GM12891 (cell line): Measurements from ENCODE around the gene RIN3.

Experiments
- DNase-seq: peaks from one replicate; pipeline ENCODE4 v3.0.0; 2011; ENCODE audit warnings: low spot score; ENCODE audit not compliant: insufficient read length
- FAIRE-seq: peaks from 2 replicates; lab custom pipeline; 2011; peaks lifted over from hg19 to GRCh38; lab: Jason Lieb, UNC
- PAX5 ChIP-seq: IDR thresholded peaks from 2 replicates; pipeline ENCODE4 v1.6.1; 2011; ENCODE audit warnings: low read length, moderate library complexity, mild to moderate bottlenecking; ENCODE audit not compliant: insufficient read depth, severe bottlenecking
- POLR2A ChIP-seq: IDR thresholded peaks from 2 replicates; pipeline ENCODE4 v1.6.1; 2011; ENCODE audit warnings: low read depth, low read length, control low read depth
- POLR2AphosphoS5 ChIP-seq: IDR thresholded peaks from 2 replicates; pipeline ENCODE4 v1.6.1; 2011; ENCODE audit warnings: low read depth, low read length, control low read depth
- POU2F2 ChIP-seq: IDR thresholded peaks from 2 replicates; pipeline ENCODE4 v1.6.1; 2011; ENCODE audit warnings: low read depth, mild to moderate bottlenecking, control low read depth, low read length, moderate library complexity
- SPI1 ChIP-seq: IDR thresholded peaks from 2 replicates; pipeline ENCODE4 v1.6.1; 2011; ENCODE audit warnings: low read depth, low read length, control low read depth
- TAF1 ChIP-seq: IDR thresholded peaks from 2 replicates; pipeline ENCODE4 v1.6.1; 2011; ENCODE audit warnings: low read depth, low read length, control low read depth

Gene RIN3

GRCh38 chr14:92539875-92540274 lies 26.3 kb downstream of the RIN3 start:
- DNase-seq (no peak), FAIRE-seq (peak; percentile 16)
- TF ChIP-seq POLR2A (no peak), SPI1 (no peak), PAX5 (no peak), TAF1 (no peak), POU2F2 (no peak), POLR2AphosphoS5 (no peak)

- DNase-seq = no peak
- no peak for FAIRE-seq
- TF ChIP-seq PAX5 (no peak), TAF1 (no peak), POLR2A (no peak), SPI1 (no peak), POLR2AphosphoS5 (no peak), POU2F2 (no peak)
These were observed 27.0 kb downstream of the RIN3 start for GRCh38 chr14:92540472-92541048.

DNA sequence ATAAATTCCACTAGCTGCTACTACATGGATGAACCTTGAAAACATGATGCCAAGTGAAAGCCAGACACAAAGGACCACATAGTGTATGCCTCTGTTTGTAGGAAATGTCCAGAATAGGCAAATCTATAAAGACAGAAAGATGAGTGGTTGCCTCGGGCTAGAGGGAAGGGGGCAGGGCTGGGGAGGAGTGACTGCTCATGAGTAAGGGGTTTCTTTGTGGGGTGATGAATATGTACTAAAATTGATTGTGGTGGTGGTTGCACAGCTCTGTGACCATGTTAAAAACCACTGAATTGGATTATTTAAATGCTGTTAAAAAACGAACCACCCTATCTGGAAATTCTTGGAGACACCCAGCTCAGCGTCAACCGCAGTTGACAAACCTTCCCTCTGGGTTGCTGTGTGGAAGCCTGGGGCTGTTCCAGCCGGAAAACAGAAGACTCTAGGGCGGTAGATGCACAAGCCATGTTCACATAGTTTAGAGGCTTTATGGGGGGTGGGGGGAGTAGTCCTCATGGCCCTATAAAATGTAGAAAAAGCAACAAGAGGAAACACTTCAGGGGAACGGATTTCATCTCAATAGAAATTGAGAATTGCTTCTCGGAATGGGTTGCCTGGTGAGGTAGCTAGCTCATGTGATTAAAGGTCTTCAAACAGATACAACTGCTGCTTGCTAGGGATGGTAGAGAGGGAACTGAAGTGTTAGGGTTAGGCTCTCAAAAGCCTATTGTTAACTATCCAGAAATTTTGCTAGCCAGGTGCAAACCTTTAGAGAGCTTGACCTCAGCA lies 29.4 kb downstream of the RIN3 start:
- no peak for TF ChIP-seq PAX5
- no peak for TF ChIP-seq POLR2A
- TF ChIP-seq POLR2AphosphoS5 = no peak
- no peak for TF ChIP-seq POU2F2
- TF ChIP-seq SPI1 = no peak
- no peak for TF ChIP-seq TAF1
- FAIRE-seq = no peak
- no peak for DNase-seq

DNA sequence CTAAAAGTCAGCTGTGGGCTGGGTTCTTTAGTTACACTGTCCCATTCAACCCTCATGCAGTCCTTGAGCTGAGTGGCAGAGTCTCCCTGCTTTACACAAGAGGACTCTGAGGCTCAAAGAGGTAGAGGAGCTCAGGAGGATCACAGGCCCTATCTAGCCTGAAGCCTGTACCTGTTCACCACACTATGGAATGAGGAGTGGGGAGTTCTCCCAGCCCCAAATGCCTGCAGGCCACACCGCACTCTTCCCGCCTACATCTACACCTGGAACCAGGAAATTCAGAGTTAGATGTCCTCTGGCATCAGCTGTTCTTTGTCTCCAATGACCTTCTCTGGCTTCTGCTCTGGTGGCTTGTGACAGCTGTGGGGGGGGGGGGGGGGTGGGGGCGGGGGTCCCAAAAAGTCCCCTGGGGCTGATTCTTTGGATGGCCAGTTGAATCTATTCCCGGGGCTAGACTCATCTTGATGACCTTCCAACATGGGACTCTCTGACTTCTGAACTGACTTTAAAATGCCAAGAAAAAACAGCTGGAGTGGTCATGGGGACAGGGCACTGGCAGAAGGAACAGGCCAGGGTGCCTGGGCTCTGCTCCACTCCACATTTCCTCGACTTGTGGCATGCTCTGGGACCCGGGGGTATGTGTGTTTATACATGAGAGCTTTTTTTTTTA lies 30.6 kb downstream of the RIN3 start:
- DNase-seq (no peak), FAIRE-seq (no peak)
- no peak for TF ChIP-seq PAX5
- no peak for TF ChIP-seq POU2F2
- no peak for TF ChIP-seq SPI1

- TF ChIP-seq PAX5 = no peak
- TF ChIP-seq POU2F2 = no peak
- TF ChIP-seq POLR2AphosphoS5 = no peak
- no peak for TF ChIP-seq POLR2A
- no peak for TF ChIP-seq SPI1
- no peak for TF ChIP-seq TAF1
- FAIRE-seq = no peak
- DNase-seq = no peak
These were observed 32.9 kb downstream of the RIN3 start for GRCh38 chr14:92546347-92547053.

- TF ChIP-seq SPI1 (no peak), PAX5 (no peak), POLR2A (no peak), TAF1 (no peak)
- FAIRE-seq (no peak), DNase-seq (no peak)
These were observed 35.7 kb downstream of the RIN3 start for GRCh38 chr14:92549105-92549858.

DNA sequence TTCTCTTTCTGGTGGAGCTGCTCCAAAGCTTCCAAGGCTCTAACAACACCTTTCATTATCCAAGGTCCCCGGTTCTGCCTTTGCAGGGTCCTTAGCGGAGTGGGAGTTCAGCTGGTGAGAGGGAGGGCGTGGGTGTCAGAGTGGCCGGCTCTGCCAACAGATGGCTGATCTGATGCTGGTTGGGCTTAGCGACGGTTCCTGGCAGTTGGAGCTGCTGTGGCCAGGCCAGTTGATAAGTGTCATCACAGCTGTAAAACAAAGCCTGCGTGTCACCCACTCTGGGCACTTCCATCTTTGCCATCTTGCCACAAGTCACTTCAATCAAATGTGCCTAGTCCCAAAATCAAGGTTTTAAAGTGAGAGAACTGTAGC lies 36.3 kb downstream of the RIN3 start:
- TF ChIP-seq PAX5 = no peak
- no peak for TF ChIP-seq TAF1
- TF ChIP-seq POLR2A = no peak
- TF ChIP-seq POLR2AphosphoS5 = no peak
- TF ChIP-seq POU2F2 = no peak
- no peak for TF ChIP-seq SPI1
- DNase-seq (no peak), FAIRE-seq (no peak)

- DNase-seq (no peak), FAIRE-seq (peak; percentile 99)
- peak; percentile 91 for TF ChIP-seq POU2F2
- no peak for TF ChIP-seq POLR2AphosphoS5
These were observed 37.7 kb downstream of the RIN3 start for GRCh38 chr14:92551044-92551841.

DNA sequence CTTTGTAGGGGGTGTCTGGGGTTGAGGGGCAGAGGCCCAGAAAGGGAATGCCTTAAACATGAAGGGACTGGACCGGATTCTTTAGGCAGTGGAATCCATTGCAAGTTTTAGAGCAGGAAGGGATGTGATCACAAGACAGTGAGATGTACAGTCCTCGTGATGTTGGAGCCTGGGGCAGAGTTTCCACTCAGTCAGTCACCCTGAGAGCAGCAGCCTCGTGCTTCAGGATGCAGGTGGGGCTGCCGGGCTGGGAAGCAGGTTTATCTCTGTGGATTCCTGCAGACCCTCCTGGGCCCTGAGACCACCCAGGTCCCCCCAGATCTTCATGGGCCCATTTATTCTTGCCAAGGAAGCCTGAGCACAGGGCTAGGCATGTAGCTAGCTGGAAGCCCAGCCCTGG lies 38.5 kb downstream of the RIN3 start:
- peak; percentile 54 for FAIRE-seq
- no peak for DNase-seq
- TF ChIP-seq PAX5 = no peak
- TF ChIP-seq POU2F2 = 0 out of 2 replicates have a peak, but pooled peaks have one; percentile 23
